ENCODE measurements around the gene SLC22A1.

- TF ChIP-seq, protein P1, sequence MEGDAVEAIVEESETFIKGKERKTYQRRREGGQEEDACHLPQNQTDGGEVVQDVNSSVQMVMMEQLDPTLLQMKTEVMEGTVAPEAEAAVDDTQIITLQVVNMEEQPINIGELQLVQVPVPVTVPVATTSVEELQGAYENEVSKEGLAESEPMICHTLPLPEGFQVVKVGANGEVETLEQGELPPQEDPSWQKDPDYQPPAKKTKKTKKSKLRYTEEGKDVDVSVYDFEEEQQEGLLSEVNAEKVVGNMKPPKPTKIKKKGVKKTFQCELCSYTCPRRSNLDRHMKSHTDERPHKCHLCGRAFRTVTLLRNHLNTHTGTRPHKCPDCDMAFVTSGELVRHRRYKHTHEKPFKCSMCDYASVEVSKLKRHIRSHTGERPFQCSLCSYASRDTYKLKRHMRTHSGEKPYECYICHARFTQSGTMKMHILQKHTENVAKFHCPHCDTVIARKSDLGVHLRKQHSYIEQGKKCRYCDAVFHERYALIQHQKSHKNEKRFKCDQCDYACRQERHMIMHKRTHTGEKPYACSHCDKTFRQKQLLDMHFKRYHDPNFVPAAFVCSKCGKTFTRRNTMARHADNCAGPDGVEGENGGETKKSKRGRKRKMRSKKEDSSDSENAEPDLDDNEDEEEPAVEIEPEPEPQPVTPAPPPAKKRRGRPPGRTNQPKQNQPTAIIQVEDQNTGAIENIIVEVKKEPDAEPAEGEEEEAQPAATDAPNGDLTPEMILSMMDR (IDR thresholded peaks at IDR 0.05), result no peak
- TF ChIP-seq POLR2A (IDR thresholded peaks at IDR 0.05) (no peak), EP300 (IDR thresholded peaks at IDR 0.05) (no peak)
Observed at GRCh38 chr6:160178271-160178670, 56.7 kb downstream of the SLC22A1 start.

All from gastroesophageal sphincter (tissue), 3 donors.